Thyroid gland (tissue), 4 donors: Measurements from ENCODE around the gene SNED1.

ENCODE experiments used
- CTCF ChIP-seq, 6 experiments: fragments of 200-600 bp in 3 of 6; fragments of 450-650 bp in 3 of 6; sonication (generic) in 3 of 6; IDR thresholded peaks; one replicate each; pipeline ENCODE4 v1.5.1; 2016 to 2019; ENCODE audit warnings: antibody characterized with exemption in 6 of 6, mild to moderate bottlenecking in 2 of 6, inconsistent platforms in 1 of 6, moderate library complexity in 1 of 6
- POLR2A ChIP-seq, 2 donors: fragments of 450-650 bp; IDR thresholded peaks; one replicate each; pipeline ENCODE4 v1.6.1; 2017; ENCODE audit warnings: antibody characterized with exemption in 2 of 2, mild to moderate bottlenecking in 2 of 2, moderate library complexity in 1 of 2

DNA sequence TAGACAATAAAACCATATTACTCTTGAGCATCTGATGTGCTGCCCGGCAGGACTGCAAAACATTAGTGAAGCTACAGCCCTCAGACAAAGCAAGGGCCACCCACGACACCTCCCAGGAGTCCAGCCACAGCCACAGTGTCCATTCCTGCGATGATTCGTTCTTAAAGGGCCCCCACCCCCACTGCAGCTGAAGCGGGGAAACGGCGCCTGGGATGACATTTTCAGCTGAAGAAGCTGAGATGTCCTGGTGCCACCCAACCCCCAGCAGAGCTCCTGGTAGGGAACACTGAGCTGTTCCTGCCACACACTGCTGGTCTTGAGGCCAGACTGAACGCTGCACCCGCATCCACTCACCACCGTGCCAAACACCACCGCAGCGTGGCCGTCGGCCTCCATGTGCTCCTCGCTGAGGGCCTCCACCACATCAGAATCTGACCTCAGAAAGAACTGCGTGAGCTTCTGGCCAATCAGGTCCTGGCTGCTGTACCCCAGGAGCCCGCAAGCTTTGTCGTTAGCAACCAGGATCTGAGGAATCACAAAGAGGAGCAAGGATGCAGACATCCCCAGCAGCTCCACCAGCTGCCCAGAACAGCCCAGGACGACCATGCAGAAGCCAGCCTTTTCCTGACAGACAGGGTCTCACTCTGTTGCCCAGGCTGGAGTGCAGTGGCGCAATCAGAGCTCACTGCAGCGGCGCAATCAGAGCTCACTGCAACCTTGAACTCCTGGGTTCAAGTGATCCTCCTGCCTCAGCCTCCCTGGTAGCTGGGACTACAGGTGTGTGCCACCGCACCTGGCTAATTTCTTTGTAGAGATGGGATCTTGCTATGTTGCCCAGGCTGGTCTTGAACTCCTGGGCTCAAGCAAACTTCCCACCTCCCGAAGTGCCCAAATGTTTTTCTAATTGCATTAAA lies 141.4 kb downstream of the SNED1 start:
- TF ChIP-seq CTCF (IDR thresholded peaks at IDR 0.05) (no peak), POLR2A (IDR thresholded peaks at IDR 0.05) (no peak)
